ENCODE data around the gene PURA. TPM values are rescaled to one million over a fixed set of nuclear protein-coding genes. Genes with fewer than 3 reads are reported as not detected.

Gene PURA
- total and polyA plus RNA-seq, 2 of the 4 experiments (the other 2 are of a cell fraction), result 3.8 to 5.6 TPM

DNA sequence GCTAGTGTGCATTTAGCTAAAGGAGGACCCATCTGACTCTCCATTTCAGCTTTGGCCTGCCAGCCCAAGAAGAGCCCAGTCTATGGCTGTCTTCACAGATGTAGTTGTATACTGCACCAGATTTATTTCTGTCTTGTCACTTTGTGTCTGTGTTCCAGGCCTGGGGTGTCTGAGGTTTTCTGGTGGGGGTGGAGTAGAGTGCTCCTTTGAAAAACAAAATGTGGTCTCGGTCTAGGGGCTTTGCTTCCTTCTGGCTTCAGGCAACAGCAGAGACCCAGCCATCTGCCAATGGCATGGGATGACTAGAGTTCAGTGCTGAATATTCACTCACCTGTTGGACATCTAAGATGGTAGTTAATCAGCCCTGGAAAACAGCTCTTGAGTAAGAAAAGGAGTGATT lies 22.7 kb downstream of the PURA start:
- POLR2A ChIA-PET (ENCODE audit: unreplicated experiment), result no interaction called here
- H3K4me3 ChIP-seq (ENCODE audit: insufficient read depth, low read depth, low read length), result no peak overlapping the region
- H3K36me3 ChIP-seq (ENCODE audit: control insufficient read depth, insufficient read depth, low read length), result no peaks in the 10 kb centered on the region
- peaks cover 46 to 68% of the 10 kb centered on the region in 2 experiments for H3K79me1 ChIP-seq (ENCODE audit: low read depth in 1 of 2, low read length in 2 of 2)
- no peak overlapping the region for H4K5ac ChIP-seq (ENCODE audit: low read depth, low read length)
- peaks cover 14% of the 10 kb centered on the region for H3K4me1 ChIP-seq (ENCODE audit: control insufficient read depth, insufficient read depth, low read length)
- H4K20me1 ChIP-seq (ENCODE audit: insufficient read depth, low read length), result peaks cover 43% of the 10 kb centered on the region
- H3K9me1 ChIP-seq (ENCODE audit: insufficient read depth, low read length), result peaks cover 19% of the 10 kb centered on the region
- H3K9ac ChIP-seq (ENCODE audit: low read depth, low read length), result no peak overlapping the region
- no peak overlapping the region for H2BK120ac ChIP-seq (ENCODE audit: low read depth, low read length)
- no peak overlapping the region for H2BK20ac ChIP-seq (ENCODE audit: low read depth, low read length)
- no peak overlapping the region for H3K14ac ChIP-seq (replicated peaks; ENCODE audit: low read depth, low read length)
- H3K27me3 ChIP-seq (ENCODE audit: control insufficient read depth, insufficient read depth, low read length), result no peaks in the 10 kb centered on the region
- no peak overlapping the region for H3K23ac ChIP-seq (ENCODE audit: low read depth, low read length)
- intact Hi-C loops (cut with micrococcal nuclease) (no loop called here), in situ Hi-C loops (cut with MboI; ENCODE audit: low sequenced_read_pairs) (no loop called here), dilution Hi-C loops (cut with HindIII; ENCODE audit: low sequenced_read_pairs, unreplicated experiment) (no loop called here)
- CTCF ChIA-PET, result no interaction called here
- ATAC-seq (ENCODE audit: low read depth) (no peak), DNase-seq (no peak)
- no CpG with 5 or more reads among the region's 1 CpG for WGBS, 2 experiments (ENCODE audit: extremely low coverage in 2 of 2, insufficient read length in 1 of 2)
- H3K9me3 ChIP-seq (ENCODE audit: control insufficient read depth, insufficient read depth, low read length), result no peaks in the 10 kb centered on the region
- no TSS peak for BruUV-seq (replicated peaks)
- no peak overlapping the region for H3K18ac ChIP-seq (ENCODE audit: low read depth, low read length)
- no peak overlapping the region for H2BK15ac ChIP-seq (ENCODE audit: low read depth, low read length)
- no peak overlapping the region for H4K91ac ChIP-seq (ENCODE audit: insufficient read depth, low read depth, low read length)
- no peak overlapping the region for H3K27ac ChIP-seq (ENCODE audit: insufficient read depth, low read length)
- TF ChIP-seq, protein P1, sequence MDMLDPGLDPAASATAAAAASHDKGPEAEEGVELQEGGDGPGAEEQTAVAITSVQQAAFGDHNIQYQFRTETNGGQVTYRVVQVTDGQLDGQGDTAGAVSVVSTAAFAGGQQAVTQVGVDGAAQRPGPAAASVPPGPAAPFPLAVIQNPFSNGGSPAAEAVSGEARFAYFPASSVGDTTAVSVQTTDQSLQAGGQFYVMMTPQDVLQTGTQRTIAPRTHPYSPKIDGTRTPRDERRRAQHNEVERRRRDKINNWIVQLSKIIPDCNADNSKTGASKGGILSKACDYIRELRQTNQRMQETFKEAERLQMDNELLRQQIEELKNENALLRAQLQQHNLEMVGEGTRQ (IDR thresholded peaks at IDR 0.05; ENCODE audit: low read depth, low read length), result no peak
- no peak for TF ChIP-seq SMC3 (IDR thresholded peaks at IDR 0.05; ENCODE audit: low read depth, low read length)
- TF ChIP-seq, protein P2, sequence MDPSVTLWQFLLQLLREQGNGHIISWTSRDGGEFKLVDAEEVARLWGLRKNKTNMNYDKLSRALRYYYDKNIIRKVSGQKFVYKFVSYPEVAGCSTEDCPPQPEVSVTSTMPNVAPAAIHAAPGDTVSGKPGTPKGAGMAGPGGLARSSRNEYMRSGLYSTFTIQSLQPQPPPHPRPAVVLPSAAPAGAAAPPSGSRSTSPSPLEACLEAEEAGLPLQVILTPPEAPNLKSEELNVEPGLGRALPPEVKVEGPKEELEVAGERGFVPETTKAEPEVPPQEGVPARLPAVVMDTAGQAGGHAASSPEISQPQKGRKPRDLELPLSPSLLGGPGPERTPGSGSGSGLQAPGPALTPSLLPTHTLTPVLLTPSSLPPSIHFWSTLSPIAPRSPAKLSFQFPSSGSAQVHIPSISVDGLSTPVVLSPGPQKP (IDR thresholded peaks at IDR 0.05; ENCODE audit: borderline replicate concordance, low read depth, low read length), result no peak
- no peak for TF ChIP-seq POLR2A (IDR thresholded peaks at IDR 0.05; ENCODE audit: low read depth, low read length)
- no peak for TF ChIP-seq NFE2L2 (IDR thresholded peaks at IDR 0.05; ENCODE audit: low read depth, low read length)
- no peak for TF ChIP-seq CHD1 (IDR thresholded peaks at IDR 0.05; ENCODE audit: low read depth, low read length)
- TF ChIP-seq RCOR1 (IDR thresholded peaks at IDR 0.05; ENCODE audit: insufficient replicate concordance, low read length), result no peak
- TF ChIP-seq CEBPB (IDR thresholded peaks at IDR 0.05; ENCODE audit: low read depth, low read length), result no peak
- no peak for TF ChIP-seq RAD21 (IDR thresholded peaks at IDR 0.05; ENCODE audit: low read length)
- TF ChIP-seq RFX5 (IDR thresholded peaks at IDR 0.05; ENCODE audit: low read depth, low read length), result no peak
- TF ChIP-seq MAZ (IDR thresholded peaks at IDR 0.05; ENCODE audit: borderline replicate concordance, low read depth, low read length), result no peak
- no peak for TF ChIP-seq MXI1 (IDR thresholded peaks at IDR 0.05; ENCODE audit: borderline replicate concordance, low read depth, low read length)
- TF ChIP-seq MAFK (IDR thresholded peaks at IDR 0.05; ENCODE audit: low read depth, low read length), result no peak
- TF ChIP-seq FOS (IDR thresholded peaks at IDR 0.05; ENCODE audit: low read depth, low read length), result no peak
- no peak for TF ChIP-seq BHLHE40 (IDR thresholded peaks at IDR 0.05; ENCODE audit: low read depth, low read length)
- TF ChIP-seq, protein P3, sequence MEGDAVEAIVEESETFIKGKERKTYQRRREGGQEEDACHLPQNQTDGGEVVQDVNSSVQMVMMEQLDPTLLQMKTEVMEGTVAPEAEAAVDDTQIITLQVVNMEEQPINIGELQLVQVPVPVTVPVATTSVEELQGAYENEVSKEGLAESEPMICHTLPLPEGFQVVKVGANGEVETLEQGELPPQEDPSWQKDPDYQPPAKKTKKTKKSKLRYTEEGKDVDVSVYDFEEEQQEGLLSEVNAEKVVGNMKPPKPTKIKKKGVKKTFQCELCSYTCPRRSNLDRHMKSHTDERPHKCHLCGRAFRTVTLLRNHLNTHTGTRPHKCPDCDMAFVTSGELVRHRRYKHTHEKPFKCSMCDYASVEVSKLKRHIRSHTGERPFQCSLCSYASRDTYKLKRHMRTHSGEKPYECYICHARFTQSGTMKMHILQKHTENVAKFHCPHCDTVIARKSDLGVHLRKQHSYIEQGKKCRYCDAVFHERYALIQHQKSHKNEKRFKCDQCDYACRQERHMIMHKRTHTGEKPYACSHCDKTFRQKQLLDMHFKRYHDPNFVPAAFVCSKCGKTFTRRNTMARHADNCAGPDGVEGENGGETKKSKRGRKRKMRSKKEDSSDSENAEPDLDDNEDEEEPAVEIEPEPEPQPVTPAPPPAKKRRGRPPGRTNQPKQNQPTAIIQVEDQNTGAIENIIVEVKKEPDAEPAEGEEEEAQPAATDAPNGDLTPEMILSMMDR (conservative IDR thresholded peaks at IDR 0.05; ENCODE audit: low read depth, low read length), result no peak
- no peak overlapping the region for H4K8ac ChIP-seq (ENCODE audit: low read depth in 2 of 2, low read length in 2 of 2)
- no peak overlapping the region for H3K56ac ChIP-seq (ENCODE audit: extremely low read depth, insufficient read depth, low read length)
- H2AK9ac ChIP-seq (replicated peaks; ENCODE audit: low read depth, low read length, poor library complexity), result no peak overlapping the region
- no peak overlapping the region for H3K4me2 ChIP-seq (ENCODE audit: low read depth, low read length)
- no peak overlapping the region for H2AFZ ChIP-seq (replicated peaks; ENCODE audit: low read length, poor library complexity)
- no peak overlapping the region for H2BK5ac ChIP-seq (ENCODE audit: low read depth, low read length, poor library complexity, severe bottlenecking)
- H3K4ac ChIP-seq (ENCODE audit: low read depth, low read length), result no peak overlapping the region
- no peak overlapping the region for H2AK5ac ChIP-seq (ENCODE audit: low read depth, low read length)
